GM19372 (cell line): ENCODE results near the gene GMFB.
"Not testable (repeated sequence)": the region's sequence is repeated elsewhere in the genome, so short reads cannot be mapped to it uniquely, and the experiment has no call there.

Experiments used
- ATAC-seq: cut with Tn5 transposase; IDR thresholded peaks from one replicate; pipeline ENCODE4 v1.9.1; 2021; ENCODE audit warnings: mild to moderate bottlenecking, low read depth, moderate library complexity; ENCODE audit not compliant: unreplicated experiment

The GMFB gene

DNA sequence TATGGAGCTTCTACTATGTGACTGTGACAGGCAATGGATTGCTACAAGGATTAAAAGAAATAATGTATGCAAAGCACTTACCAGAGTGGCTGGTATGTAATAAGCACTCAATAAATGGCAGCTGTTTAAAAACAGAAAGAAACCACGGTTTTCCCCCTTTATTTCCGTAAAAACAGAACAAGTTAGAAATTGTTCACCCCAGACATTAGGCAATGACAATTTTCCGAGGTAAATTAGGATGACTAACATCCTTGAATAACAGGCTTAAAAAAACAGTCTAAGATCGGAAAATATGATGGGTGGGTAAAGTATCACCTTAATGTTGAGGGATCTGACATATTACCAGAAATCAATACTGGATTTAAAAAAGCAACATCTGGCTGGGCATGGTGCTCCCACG is 26.7 kb downstream of the GMFB start:
- no peak for ATAC-seq

DNA sequence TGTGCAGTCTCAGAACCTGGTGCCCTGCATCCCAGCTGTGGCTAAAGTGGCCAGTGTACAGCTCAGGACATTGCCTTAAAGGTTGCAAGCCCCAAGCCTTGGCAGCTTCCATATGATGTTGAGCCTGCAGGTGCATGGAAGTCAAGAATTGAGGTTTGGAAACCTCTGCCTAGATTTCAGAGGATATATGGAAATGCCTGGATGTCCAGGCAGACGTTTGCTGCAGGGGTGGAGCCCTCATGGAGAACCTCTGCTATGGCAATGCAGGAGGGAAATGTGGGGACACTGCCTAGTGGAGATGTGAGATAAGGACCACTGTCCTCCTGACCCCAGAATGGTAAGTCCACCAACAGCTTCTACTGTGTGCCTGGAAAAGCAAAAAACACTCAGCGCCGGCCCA is 29.7 kb downstream of the GMFB start:
- no peak for ATAC-seq

DNA sequence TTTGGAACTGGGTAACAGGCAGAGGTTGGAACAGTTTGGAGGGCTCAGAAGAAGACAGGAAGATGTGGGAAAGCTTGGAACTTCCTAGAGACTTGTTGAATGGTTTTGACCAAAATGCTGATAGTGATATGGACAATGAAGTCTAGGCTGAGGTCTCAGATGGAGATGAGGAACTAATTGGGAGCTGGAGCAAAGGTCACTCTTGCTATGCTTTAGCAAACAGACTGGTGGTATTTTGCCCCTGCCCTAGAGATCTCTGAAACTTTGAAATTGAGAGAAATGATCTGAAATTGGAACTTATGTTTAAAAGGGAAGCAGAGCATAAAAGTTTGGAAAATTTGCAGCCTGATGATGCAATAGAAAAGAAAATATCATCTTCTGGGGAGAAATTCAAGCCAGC is 30.2 kb downstream of the GMFB start:
- not testable (repeated sequence) for ATAC-seq

DNA sequence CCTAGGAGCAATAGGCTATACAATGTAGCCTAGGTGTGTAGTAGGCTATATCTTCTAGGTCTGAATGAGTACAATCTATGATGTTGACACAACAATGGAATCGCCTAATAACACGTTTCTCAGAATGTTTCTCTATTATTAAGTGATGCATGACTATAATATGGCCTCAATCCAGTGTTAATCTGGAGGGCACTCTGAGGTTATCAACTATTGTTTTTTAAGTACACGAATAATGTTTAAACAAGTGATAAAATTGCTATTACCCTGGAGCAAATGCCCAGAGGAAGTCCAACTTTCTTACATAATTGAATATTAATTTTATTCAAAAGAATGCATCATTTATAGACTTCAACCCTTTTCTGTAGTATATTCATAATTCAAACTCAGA is 31.2 kb downstream of the GMFB start:
- no peak for ATAC-seq

DNA sequence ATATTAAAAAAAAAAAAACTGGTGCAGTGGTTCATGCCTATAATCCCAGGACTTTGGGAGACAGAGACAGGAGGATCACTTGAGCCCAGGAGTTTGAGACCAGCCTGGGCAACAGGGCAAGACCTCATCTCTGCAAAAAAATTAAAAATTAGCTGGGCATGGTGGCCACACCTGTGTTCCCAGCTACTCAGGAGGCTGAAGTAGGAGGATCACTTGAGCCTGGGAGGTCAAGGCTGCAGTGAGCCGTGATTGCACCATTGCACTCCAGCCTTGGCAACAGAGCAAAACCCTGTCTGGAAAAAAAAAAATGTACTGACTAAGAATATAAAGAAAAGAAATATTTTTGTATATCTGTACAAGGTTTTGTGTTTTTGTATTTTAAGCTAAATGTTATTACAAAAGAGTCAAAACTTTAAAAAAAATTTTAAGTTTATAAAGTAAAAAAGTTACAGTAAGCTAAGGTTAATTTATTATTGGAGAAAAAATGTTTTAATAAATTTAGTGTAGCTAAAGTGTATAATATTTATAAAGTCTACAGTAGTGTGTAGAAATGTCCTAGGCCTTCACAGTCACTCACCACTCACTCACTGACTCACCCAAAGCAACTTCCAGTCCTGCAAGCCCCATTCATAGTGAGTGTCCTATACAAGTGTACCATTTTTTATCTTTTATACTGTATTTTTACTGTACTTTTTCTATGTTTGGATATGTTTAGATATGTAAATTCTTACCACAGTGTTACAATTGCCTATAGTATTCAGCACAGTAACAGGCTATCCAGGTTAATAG is 31.8 kb downstream of the GMFB start:
- ATAC-seq, result not testable (repeated sequence)

DNA sequence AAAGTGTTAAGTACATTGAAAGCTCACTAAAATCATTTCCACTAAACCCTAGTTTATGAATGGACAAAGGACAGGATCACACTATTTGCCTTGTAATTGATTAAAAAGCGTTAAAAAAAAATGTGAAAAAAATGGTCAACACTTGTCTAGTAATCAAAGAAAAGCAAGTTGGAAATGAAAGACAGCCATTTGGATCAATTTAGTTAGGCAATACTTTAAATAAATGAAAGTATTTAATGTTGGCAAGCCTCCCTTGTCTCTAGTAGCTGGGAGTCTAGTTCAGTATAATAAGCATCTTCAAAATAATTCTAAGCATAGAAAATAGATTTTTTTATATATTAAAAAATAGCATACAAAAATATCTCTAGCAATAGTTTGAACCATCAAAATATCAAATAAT is 33.4 kb downstream of the GMFB start:
- no peak for ATAC-seq

DNA sequence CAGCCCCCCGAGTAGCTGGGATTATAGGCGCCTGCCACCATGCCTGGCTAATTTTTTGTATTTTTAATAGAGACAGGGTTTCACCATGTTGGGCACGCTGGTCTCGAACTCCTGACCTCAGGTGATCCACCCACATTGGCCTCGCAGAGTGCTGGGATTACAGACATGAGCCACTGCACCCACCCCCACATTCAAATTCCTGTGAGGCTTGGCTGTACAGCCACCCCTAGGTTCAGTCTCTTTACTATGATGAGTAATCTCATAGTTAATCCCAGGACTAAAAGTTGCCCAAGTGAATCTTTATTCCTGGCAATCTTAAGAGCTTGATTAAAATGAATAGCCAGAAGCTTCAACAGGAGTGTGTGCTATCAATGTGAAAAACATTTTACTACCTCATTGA is 34.8 kb downstream of the GMFB start:
- not testable (repeated sequence) for ATAC-seq

DNA sequence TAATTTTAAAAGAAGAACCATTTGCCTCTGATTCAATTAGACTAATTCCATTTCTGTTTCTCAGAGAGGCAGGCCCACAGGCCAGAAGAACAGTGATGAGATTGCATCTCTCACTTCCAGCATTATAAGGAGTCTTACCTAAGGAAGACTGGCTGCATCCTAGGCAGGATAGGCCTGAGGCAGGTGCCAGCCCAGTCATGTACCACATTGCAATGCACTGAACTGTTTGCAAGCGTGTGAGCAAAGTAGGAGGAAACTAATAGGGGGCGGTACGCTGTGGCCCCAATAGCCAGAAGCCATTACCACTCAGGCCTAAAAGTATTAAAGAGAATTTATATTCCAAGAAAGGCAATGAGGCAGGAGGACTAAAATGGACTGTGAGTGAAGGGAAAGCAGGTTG is 35.5 kb downstream of the GMFB start:
- no peak for ATAC-seq

DNA sequence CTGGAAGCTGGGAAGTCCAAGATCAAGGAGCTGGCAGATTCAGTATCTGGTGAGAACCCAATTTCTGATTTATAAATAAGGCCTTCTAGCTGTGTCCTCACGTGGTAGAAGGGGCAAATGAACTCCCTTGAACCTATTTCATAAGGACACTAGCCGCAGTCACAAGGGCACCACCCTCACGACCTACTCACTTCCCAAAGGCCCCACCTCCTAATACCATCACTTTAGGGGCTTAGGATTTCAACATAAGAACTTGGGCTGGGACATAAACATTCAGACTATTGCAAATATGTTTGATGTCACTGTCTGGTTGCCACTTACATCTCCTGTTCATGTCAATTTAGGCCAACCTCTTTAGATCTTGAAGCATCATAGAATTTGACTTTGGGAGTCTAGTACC is 36.8 kb downstream of the GMFB start:
- ATAC-seq, result no peak

DNA sequence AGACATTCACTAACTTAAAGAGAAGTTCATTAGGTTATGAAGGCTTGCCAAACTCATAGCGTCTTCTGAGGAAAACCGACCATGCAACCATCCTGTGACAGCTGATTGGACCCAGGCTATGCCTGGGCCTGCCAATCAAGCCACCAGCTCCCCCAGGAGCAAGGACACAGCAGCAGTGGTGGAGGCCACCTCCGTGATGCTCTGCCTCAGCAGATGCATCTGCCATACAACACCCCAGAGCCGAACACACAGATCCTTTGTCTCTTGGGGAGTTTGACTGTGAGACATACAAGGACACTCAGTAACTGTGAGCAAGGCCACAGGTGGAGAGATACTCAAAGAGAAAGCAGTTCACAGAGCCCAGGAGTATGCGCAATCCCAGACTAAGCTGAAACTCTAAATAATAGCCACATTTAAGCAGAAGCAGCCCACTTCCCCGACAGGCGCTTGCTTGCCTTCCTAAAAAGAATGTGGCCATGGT is 37.6 kb downstream of the GMFB start:
- ATAC-seq, result no peak

DNA sequence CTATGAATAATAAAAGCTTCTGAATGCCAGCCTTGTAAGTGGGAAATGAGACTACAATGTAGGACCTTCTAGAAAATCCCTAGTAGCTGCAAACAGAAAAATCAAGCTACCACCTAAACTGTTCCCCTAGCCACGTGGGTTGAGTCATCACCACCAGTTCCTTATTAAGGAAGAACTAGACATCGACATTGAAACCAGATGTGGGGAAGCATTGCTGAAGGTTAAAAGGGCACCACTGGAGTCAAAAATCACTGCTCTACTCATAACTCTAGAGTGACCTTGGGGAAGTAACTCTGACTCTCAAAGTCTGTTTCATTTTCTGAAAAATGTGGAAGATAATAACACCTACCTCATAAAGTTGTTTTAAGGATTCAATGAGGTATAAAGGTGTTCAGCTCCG is 38.2 kb downstream of the GMFB start:
- ATAC-seq, result no peak

DNA sequence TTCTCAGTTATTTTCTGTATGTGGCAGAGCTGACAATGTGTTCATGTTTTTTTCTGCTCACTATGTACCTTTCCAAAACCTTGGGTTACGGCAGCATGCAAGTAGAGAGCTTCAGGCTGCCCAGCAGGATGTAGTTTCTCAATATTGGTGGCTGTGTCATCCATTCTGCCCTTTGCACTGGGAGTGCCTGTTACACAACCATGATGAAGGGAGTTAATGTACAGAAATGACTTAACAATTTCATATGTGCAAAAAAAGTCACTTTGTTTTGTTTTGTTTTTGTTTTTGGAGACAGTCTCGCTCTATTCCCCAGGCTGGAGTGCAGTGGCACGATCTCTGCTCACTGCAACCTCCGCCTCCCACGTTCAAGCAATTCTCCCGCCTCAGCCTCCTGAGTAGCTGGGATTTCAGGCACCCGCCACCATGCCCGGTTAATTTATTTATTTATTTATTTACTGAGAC is 41.5 kb downstream of the GMFB start:
- no peak for ATAC-seq

DNA sequence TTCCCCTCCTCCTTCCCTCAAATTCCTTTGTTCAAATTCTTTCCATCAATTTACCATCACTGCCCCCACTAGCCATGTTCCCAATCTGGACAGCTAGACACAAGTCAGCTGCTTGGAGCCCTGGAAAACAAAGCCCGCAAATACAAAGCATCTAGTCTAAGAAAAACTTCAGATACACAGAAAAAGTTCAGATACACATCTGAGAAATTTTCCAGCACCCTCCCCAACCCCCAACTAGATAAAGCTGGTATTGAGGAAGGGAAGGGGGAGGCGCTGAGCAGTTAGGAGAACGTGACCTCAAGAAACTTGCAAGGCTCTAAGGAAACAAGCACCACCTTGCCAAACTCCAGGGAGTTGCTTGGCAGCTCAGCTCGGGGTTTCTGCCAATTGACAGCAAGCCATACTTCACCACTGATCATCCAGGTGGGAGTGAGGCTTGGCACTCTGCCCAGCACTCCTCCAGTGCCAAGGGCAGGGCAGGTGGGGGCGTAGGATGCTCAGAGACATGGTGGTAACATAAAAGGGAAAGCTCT is 42.6 kb downstream of the GMFB start:
- no peak for ATAC-seq

DNA sequence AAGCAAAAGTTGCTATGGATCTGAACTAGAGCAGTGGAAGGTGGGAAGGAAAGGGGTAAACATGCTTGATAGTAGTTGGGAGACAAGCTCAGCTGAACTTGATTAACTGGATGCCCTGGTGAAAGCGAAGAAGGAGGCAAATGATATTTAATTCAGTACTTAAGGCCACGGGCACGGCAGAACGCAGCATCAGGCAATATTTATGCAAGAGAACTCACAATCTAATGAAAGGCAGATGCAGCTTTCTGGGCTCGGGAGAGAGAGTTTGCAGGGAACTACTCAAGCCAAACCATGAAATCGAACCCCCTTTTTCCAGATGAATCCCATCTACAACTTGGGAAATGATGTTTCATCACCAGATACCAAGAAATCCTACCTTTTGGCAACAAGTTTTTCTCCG is 44.1 kb downstream of the GMFB start:
- no peak for ATAC-seq

DNA sequence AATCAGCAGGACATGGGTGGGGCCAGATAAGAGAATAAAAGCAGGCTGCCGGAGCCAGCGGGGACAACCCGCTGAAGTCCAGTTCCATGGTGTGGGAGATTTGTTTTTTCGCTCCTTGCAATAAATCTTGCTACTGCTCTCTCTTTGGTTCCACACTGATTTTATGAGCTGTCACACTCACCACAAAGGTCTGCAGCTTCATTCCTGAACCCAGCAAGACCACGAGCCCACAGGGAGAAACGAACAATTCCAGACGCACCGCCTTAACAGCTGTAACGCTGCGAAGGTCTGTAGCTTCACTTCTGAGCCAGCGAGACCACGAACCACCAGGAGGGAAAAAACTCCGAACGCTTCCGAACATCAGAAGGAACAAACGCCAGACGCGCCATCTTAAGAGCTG is 44.8 kb downstream of the GMFB start:
- ATAC-seq, result no peak

DNA sequence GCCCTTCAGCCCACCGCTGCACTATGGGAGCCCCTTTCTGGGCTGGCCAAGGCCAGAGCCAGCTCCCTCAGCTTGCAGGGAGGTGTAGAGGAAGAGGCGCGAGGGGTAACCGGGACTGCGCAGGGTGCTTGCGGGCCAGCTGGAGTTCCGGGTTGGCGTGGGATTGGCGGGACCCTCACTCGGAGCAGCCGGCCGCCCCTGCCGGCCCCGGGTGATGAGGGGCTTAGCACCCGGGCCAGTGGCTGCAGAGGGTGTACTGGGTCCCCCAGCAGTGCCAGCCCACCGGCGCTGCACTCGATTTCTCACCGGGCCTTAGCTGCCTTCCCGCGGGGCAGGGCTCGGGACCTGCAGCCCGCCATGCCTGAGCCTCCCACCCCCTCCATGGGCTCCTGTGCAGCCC is 45.8 kb downstream of the GMFB start:
- ATAC-seq, result not testable (repeated sequence)

DNA sequence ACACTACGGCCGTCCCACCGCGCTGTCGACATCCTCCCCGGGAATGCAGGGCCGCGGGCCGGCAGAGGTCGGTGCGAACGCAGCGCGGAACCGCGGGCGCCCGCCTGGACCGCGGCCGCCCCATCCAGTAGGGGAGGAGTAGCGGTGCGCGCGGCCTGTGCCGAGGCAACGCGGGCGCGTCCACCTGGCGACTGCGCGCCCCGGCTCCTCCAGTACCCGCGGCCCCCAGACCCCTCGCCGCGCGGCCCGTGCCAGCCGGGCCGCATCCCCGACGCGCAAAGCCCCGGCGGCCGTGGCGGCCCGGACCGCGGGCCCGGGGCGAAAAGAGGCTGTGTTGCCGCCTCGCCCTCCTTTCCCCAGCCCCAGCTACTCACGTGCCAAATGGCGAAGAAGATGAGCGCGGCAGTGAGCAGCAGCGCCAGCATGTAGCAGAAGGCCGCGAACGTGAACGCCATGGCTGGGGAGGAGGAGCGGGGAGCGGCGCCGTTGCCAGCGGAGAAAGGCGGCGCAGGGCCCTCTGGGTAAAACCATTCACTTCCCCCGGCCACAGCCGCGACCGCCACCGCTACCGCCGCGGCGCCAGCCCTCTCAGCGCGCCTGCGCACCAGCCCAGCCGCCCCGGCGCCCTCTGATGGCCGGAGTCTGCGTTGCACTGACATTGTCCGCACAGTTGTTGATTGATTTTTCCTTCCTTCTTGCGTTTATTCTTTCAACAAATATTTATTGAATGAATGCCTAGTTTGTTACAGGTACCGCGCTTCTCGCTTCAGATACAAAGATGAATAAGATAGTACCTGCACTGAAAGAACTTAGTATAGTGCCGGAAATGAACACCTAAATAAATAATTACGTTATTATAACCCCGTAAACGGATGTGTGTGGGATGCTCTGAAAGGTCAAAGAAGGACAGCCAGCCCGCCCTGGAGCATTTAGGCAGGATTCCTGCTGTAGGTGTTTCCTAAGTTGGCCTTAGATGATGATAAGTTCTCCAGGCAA is 47.6 kb downstream of the GMFB start, which contains the start of gene CNIH1:
Gene CNIH1 (minus strand): TSS at position 502 of the 996 bp plus-strand sequence. CDS start 47 bp downstream, at position 455.
- peak; percentile 95 for ATAC-seq

DNA sequence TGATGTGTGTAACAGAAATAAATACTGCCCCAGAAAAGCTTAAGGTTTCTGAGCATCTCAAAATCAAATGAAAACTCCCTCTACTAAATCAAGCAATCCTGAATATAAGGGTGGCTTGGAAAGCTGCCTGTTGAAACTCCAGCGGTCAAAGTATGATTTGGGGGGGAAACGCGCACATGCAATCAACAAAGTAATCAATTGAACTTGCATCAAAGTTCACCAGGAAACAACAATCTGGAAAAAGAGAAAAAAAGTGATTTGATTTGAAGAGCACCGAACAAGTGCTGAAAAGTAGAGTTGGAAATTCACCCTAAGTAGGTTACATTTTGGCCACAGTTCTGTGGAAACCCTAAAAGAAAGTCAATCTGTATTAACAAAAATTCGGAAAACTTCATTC is 48.3 kb downstream of the GMFB start:
- ATAC-seq, result no peak

DNA sequence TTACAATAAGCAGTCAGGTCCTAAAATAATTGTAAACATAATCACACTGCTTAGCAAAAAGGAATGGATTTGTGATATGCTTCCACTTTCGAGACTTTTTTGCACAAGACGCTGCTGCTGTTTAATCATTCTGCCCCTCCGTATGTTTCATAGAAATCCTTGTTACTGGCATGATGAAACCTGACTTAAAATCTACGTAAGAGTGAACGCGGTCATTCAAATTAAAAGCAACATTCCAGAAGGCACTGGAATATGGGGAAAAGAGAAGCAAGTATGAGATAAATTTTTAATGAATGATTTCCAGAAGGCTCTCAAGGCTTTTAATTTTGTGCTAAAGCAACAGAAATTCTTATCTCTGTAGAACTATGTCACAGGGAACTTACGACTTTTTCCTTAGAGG is 48.7 kb downstream of the GMFB start:
- no peak for ATAC-seq

DNA sequence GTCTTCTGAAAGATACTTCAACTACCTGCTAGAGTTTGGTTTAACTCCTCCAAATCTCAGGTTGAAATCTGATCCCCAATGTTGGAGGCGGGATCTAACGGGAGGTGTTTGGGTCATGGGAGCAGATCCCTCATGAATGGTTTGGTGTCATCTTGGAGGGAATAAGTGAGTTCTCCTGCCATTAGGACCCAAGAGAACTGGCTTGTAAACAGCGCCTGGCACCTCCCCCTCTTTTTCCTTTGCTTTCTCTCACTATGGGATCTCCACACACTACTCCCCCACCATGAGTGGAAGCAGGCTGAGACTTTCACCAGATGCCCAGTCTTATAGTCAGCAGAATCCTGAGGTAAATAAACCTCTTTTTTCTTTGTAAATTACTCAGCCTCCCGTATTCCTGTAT is 50.1 kb downstream of the GMFB start:
- no peak for ATAC-seq

DNA sequence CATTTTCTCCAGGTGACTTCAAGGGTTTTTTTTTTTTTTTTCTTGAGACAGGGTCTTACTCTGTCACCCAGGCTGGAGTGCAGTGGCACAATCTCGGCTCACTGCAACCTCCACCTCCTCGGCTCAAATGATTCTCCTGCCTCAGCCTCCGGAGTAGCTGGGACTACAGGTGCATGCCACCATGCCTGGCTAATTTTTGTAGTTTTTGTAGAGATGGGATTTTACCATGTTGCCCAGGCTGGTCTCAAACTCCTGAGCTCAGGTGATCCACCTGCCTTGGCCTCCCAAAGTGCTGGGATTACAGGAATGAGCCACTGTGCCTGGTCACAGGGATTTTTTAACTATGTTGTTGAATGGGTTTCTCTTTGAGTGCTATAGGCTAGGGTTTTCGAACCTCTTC is 50.8 kb downstream of the GMFB start:
- not testable (repeated sequence) for ATAC-seq
